Lower leg skin (tissue), 4 donors: Measurements from ENCODE around the gene CRTC1. TPM values are rescaled to one million over a fixed set of nuclear protein-coding genes. Genes with fewer than 3 reads are reported as not detected.

Experiments
- DNase-seq, 2 donors: peaks; one replicate each; pipeline ENCODE4 v3.0.0-alpha.2; 2019; ENCODE audit warnings: low spot score in 2 of 2
- H3K4me3 ChIP-seq: fragments of 200-600 bp; sonication (generic); 2 replicates; pipeline ENCODE4 v1.5.1; 2017; ENCODE audit warnings: mild to moderate bottlenecking, low read depth; ENCODE audit not compliant: poor library complexity, severe bottlenecking
- POLR2A ChIP-seq, 2 donors: fragments of 450-650 bp; IDR thresholded peaks; one replicate each; pipeline ENCODE4 v1.6.1; 2016 to 2017; ENCODE audit warnings: antibody characterized with exemption in 2 of 2, mild to moderate bottlenecking in 1 of 2, moderate library complexity in 1 of 2
- WGBS, 2 donors: methylation state at CpG; one replicate each; pipeline ENCODE4 v1.1.5; 2018; 5-methylcytosine and 5-hydroxymethylcytosine counted together
- intact Hi-C: fragments of 100-400 bp; cut with DNase I; formaldehyde crosslinking; loops from one replicate; pipeline ENCODE4 v1.15.0; 2023; ENCODE audit warnings: low total_unique reads
- total RNA-seq, 4 donors: library from RNA; depleted of rRNA; stranded (reverse); fragments of >200 nt; gene quantifications; one replicate each; pipeline ENCODE4 v1.1.0, GENCODE V29; 2016
- TF ChIP-seq, protein P1 (sequence below), 3 donors: fragments of 450-650 bp; IDR thresholded peaks; one replicate each; pipeline ENCODE4 v1.5.1; 2016; ENCODE audit warnings: antibody characterized with exemption in 3 of 3, mild to moderate bottlenecking in 3 of 3, moderate library complexity in 2 of 3

CRTC1 gene
- total RNA-seq, 4 donors from 2014 or later, result 2.1 to 5.5 (median 4.2) TPM

DNA sequence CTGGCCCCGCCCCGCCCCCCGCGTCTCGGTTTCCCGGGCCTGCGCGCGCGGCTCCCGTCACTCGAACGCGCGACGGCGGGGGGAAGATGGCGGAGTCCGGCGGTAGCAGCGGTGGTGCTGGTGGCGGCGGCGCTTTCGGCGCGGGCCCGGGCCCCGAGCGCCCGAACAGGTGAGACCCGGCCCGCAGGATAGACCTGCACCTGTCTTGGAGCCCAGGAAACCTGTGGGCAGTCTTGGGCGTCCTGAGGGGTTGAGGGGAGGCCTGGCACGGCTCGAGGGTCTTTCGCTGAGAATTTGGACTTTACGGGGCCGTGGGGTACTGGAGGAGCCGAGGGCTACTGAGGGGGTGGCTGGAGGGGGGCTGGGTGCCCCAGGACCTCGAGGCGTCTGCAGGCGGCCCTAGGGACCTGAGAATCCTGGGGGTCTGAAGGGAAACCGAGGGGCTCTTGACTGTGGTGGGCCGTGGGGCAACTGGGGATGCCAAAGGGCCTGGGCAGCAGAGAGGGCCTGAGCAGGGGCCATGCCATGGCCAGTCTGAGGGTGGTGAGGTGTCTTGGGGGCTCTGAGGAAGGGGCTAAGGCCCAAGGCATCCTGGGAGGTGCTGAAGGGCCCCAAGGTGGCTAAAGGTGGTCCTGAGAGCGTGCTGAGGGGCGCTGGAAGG is 46.4 kb upstream of the CRTC1 start, which contains the start of gene KLHL26:
TSS of gene KLHL26 (plus strand) at position 60 of the 661 bp plus-strand sequence. CDS start at position 87, 27 bp downstream.
- intact Hi-C loops, result no loop called here
- H3K4me3 ChIP-seq, result peak within 1 kb of the TSS; percentile 63
- TF ChIP-seq, protein P1, sequence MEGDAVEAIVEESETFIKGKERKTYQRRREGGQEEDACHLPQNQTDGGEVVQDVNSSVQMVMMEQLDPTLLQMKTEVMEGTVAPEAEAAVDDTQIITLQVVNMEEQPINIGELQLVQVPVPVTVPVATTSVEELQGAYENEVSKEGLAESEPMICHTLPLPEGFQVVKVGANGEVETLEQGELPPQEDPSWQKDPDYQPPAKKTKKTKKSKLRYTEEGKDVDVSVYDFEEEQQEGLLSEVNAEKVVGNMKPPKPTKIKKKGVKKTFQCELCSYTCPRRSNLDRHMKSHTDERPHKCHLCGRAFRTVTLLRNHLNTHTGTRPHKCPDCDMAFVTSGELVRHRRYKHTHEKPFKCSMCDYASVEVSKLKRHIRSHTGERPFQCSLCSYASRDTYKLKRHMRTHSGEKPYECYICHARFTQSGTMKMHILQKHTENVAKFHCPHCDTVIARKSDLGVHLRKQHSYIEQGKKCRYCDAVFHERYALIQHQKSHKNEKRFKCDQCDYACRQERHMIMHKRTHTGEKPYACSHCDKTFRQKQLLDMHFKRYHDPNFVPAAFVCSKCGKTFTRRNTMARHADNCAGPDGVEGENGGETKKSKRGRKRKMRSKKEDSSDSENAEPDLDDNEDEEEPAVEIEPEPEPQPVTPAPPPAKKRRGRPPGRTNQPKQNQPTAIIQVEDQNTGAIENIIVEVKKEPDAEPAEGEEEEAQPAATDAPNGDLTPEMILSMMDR (IDR thresholded peaks at IDR 0.05), result no peak
- no peak for TF ChIP-seq POLR2A (IDR thresholded peaks at IDR 0.05)
- WGBS, 2 donors, result 5 to 6% methylated on average over 38 to 42 of the region's 47 CpGs
- no peak for DNase-seq

DNA sequence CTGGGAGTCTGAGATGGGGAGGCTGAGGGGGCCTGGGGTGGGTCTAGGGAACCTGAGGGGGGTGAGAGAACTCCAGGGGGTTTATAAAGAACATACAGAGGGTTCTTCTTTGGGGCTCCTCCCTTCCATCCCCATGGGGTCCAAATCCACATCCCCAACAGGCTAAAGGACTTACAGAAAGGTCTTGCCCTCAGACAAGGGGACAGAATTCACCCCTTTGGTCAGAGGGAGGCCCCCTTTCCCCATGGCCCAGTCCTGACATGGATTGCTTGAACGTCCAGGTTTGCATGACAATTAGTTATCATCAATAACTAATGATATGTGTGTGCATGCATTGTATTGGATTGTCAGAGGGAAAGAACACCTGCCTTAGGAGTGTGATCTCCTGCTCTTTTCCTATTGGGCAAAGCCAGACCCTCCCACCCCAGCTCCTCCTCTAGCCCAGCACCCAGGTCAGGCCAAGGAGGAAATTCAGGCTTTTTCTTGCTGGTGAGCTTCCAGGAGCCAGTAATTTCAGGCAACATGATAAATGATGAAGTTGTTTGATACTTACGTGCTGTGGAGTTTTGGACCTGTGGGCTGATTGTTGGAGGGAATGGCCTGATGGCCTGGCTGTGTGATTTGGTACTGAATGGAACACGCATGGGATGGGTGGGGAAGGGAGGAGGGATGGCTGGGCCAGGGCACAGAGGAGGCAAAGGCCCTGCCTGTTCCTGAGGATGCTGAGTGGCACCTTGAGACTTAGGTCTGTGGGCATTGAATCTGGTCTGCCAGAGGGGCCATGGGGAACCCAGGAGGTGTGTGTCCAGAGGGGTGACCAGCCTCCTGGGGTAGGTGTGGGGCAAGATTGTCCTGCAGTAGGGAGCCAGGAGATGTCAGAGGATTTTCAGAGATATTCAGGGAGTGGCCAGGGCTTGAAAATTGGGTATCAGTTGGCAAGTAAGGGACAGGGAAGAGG is 45.5 kb upstream of the CRTC1 start:
- peak overlapping the region; percentile 63 for H3K4me3 ChIP-seq
- intact Hi-C loops, result no loop called here
- TF ChIP-seq POLR2A (IDR thresholded peaks at IDR 0.05), result no peak
- TF ChIP-seq, protein P1 (IDR thresholded peaks at IDR 0.05), result no peak
- WGBS, 2 donors, result 23 to 28% methylated on average over 3 of the region's 3 CpGs
- DNase-seq, result no peak

DNA sequence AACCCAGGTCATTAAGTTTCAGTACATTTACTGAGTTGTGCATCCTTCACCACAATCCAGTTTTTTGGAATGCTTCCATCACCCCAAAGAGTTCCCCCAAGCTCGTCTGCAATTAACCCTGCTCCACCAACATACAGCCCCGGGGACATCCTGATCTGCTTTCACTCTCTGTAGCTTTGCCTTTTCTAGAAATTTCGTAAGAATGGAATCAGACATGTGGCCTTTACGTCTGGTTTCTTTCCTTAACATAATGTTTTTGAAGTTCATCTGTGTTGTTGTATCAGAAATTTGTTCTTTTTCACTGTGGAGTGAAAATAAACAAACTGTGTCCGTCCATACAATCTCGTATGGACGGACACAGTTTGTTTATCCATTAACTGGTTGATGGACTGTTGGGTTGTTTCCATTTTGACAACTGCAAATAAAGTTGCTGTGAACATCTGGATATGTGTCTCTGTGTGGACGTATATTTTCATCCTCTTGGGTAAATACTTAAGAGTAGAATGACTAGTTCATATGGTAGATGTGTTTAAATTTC is 43.7 kb upstream of the CRTC1 start:
- 72 to 80% methylated on average over 8 of the region's 8 CpGs for WGBS, 2 donors
- no peak overlapping the region for H3K4me3 ChIP-seq
- intact Hi-C loops, result no loop called here
- no peak for TF ChIP-seq POLR2A (IDR thresholded peaks at IDR 0.05)
- TF ChIP-seq, protein P1 (IDR thresholded peaks at IDR 0.05), result no peak
- DNase-seq, result no peak

DNA sequence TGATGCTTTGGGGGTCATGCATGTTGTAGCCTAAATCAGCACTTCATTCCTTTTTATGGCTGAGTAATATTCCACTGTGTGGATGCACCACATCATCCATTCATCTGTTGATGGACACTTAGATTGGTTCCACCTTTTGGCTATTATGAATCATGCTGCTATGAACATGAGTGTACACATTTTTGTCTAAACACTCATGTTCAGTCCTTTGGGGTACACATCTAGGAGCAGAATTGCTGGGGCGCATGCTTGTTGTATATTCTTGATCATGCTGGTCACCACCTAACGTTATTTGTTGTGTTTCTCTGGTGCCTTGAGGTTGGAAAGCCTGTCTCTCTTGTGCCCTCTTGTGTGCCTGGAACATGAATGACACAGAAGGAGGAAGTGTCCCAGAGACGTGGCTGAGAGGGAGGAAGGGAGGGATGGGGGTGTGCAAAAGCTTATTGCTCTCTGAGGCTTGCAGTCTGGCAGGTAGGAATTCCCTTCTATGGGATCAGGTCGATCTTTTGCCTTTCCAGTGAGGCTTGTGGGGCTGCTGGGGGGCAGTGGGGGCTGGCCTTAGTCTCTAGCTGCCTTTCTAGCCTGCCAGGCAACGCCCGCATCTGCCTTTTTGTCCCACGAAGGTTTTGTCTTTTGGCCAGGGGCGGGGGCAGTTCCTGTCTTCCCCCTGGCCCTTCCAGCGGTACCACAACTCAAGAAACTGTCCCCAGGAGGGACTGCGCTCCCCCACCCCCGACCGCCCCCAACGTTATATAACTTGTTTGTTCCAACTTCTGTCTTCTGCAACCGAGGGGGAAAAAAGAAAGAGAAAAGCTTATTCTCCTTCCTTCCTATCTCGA is 39.1 kb upstream of the CRTC1 start:
- intact Hi-C loops, result no loop called here
- 45 to 53% methylated on average over 15 of the region's 15 CpGs for WGBS, 2 donors
- TF ChIP-seq POLR2A (IDR thresholded peaks at IDR 0.05), result no peak
- TF ChIP-seq, protein P1 (IDR thresholded peaks at IDR 0.05), result no peak
- no peak overlapping the region for H3K4me3 ChIP-seq
- DNase-seq, result no peak

DNA sequence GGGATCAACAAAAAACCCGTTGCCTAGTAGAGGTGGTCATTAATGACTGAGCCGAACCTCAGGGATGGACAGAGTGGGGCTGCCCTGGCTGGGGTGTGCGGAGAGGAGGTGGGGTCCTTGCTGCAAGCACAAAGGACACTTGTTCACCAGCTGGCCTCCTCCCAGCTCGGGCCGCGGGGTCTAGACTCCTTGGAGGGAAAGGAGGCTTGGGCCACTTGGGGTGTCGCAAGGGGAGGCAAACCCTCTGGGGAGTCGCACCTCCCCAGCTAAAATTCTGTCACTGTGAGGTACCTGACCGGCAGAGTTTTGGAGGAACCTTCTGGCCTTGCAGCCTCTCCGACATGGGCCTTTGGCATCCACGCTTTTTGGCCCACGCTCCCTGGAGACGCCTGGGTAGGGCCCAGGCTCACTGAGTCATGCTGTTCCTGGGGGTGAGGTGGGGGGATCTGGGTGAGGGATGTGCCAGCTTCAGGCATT is 38.4 kb upstream of the CRTC1 start:
- no peak for DNase-seq
- 51 to 57% methylated on average over 13 of the region's 13 CpGs for WGBS, 2 donors
- H3K4me3 ChIP-seq, result no peak overlapping the region

More for the DNA sequence above, 38.4 kb upstream of the CRTC1 start:
- TF ChIP-seq, protein P1 (IDR thresholded peaks at IDR 0.05), result no peak
- no peak for TF ChIP-seq POLR2A (IDR thresholded peaks at IDR 0.05)
- intact Hi-C loops, result no loop called here
